ENCODE data around the gene DKK2.

DNA sequence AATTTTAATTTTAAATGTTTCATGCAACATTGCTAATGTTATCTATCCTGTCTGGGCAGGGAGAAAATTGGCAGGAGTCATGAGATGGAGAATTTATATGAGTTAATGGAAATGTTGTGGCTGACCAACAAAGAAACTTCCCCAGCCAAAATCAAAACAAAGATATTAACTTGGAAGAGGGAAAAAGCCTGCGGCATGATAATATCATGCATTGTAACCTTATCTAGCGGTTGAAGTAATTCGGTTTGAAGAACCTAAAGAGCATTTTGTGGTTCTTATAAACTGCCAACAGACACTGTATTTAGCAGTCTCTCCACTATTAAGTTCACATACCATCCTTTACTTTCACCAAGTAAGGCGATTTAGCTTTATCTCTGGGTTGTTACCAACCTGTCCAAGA lies 42.3 kb downstream of the DKK2 start:
- TF ChIP-seq, protein P1, sequence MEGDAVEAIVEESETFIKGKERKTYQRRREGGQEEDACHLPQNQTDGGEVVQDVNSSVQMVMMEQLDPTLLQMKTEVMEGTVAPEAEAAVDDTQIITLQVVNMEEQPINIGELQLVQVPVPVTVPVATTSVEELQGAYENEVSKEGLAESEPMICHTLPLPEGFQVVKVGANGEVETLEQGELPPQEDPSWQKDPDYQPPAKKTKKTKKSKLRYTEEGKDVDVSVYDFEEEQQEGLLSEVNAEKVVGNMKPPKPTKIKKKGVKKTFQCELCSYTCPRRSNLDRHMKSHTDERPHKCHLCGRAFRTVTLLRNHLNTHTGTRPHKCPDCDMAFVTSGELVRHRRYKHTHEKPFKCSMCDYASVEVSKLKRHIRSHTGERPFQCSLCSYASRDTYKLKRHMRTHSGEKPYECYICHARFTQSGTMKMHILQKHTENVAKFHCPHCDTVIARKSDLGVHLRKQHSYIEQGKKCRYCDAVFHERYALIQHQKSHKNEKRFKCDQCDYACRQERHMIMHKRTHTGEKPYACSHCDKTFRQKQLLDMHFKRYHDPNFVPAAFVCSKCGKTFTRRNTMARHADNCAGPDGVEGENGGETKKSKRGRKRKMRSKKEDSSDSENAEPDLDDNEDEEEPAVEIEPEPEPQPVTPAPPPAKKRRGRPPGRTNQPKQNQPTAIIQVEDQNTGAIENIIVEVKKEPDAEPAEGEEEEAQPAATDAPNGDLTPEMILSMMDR (IDR thresholded peaks at IDR 0.05; ENCODE audit: low read depth, low read length): no peak
- no peak for TF ChIP-seq EZH2phosphoT487 (IDR thresholded peaks at IDR 0.05; ENCODE audit: low read depth)

All from OCI-LY3 (cell line).